Renal cortex interstitium (tissue), 11 donors: ENCODE results near the gene PCDHGC5. TPM values are rescaled to one million over a fixed set of nuclear protein-coding genes. Genes with fewer than 3 reads are reported as not detected.

Experiments
- DNase-seq, 11 donors: peaks; one replicate each; pipeline ENCODE4 v3.0.0-alpha.2; 2013; ENCODE audit warnings: low read depth in 9 of 11, low spot score in 4 of 11; ENCODE audit errors: extremely low read depth in 1 of 11
- polyA plus RNA-seq, 3 donors: library from polyadenylated mRNA; unstranded; fragments of 120-200 nt; gene quantifications; one replicate each; pipeline ENCODE4 v1.2.1, GENCODE V29; 2013; ENCODE audit not compliant: insufficient read length in 3 of 3

The PCDHGC5 gene
- polyA plus RNA-seq, 3 donors = 0.34 to 1.2 (median 0.36) TPM

DNA sequence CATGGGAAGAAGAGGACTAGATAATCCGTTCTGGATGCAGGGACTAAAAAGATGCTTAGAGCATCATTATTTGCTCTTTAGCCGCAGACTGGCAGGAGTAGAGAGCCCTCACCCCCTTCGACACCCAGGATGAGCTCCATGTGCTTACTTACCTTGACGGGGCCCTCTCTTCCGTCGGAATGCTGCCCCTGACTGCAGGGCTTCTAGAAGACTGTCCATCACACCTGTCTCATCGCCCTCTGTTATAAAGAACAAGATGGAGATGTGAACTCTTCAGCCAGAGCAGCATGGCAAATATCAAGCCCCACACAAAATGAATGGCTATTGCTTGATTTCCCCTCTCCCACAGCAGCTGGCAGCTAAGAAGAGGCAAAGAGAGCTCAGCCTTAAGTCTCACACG is 35.1 kb downstream of the PCDHGC5 start:
- no peak for DNase-seq

DNA sequence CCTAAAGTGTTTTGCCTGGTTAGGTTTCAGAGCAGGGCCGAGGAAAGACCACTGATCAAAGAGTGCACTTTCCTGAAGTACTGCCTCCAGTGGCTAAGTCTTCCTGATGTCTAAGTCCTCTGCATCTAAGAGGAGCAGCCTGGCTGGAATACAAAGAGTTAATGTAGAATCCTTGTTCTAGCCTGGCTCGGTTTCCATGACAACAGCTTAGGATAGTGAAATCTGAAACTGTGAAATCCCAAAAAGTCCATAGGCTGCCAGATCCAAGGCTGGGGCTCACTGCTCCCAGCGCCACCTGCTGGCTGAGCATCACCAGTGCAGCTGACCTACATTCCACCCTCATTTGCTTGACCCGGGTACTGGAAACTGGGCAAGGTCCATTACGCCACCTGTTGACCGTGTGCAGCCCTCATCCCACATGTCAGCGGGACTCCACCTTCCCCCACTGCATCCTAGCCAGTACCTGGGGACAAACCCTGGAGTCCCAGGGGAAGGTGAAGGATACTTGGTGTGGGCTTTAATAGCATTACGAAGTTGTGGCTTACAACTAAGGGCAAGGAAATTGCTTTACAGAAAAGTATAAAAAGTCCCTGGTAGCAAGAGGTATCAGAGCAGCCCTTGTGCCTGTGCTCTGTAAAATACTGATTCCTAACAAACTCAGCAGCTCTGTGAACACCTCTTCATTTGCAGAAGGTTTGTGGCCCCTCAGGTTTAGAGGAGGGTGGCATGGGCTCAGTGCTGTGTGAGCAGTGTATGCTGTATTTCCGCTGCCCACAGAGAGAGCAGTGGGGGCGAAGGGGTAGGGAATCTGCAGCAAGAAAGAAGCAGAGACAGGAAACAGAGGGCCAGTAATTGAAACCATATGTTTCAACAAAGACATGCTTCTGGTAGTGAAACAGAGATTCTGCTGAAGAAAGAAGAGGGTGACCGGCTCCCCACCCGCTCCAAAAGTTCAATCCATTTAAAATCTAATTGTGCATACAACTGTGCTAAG is 36.0 kb downstream of the PCDHGC5 start:
- peak; percentile 92 to 98 (median 95) for DNase-seq

DNA sequence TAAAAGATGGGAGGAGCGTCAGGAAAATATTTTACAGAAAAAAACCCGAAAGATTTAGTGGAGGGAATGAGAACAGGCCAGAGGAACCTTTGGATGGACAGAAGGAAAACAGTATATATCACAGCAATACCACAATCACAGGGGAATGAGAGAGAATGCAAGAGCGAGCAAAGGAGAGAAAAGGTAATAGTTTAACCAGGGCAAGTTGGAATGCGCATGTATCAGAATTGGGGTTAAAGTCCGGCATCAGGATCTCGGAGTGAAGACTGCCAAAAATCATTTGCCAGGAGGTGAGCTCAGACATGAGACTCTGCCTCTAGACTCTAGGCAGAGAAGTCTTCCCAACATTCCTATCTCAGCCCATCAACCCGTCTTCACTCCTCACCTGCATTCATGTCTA is 36.8 kb downstream of the PCDHGC5 start:
- DNase-seq = no peak

DNA sequence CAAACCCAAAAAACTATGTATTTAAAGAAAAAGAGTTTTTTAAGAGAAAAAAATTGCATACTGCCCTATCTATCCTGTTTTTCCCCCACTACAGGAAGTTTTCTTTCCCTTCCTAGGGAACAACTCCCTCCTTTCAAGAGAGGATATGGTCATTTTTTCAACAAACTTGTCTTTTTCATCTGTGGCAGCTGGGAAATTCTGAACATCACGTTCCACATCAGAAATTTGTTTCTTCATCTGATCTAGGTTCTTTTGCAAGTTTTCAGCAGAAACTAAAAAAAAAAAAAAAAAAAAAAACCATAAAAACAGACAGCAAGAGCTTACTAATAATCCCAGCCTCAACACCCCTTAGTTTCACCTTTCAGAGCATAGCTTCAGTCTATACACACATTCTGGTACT is 38.5 kb downstream of the PCDHGC5 start:
- no peak for DNase-seq

DNA sequence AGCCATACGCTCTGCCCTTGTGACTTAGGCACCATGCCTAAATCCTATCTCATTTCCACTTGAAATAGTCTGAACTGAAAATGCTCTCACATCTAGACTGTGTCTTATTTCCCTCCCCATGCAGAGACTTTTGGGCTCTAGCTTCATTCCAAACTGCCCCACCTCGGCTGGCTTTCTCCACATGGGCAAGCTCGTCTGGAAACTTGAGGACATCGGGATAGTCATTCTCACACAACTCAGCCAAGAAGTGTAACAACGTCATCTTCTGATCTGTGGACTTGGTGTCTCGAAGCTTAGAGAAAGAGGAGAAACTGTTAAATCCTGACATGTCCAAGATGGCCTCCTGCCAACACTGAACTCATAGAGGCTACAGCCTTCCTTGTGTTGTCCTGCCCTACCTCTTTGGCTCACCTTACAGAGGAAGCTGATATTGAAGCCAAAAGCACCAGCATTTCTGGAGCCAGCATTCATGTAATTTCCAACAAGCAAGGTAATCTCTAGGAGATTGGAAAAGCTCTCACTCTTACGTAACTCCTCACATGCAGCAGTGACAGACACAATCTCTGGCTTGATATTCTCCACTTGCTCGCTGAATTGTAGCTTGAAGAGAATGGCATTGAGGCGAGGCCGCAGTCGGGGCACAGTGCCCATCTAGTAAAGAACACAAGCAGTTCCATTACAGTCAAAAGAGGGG is 39.6 kb downstream of the PCDHGC5 start:
- DNase-seq = no peak

DNA sequence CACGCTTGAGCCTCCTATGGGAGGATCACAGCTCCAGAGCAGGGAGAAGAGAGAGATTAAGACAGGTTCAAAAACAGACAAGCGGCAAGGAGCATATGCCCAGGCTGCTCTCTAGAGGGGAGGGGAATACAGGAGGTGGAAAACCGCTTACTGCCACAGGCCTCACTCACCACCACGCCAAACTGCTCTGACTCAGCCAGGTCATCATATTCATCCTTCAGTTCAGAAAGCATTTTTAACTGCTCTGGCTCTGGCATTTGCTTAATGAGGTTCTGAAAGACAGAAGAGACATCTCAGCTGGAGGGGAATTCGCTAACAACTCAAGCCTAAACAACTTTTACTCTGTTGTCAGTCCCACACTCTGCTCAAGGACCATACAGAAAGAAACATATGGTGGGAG is 40.1 kb downstream of the PCDHGC5 start:
- no peak for DNase-seq

DNA sequence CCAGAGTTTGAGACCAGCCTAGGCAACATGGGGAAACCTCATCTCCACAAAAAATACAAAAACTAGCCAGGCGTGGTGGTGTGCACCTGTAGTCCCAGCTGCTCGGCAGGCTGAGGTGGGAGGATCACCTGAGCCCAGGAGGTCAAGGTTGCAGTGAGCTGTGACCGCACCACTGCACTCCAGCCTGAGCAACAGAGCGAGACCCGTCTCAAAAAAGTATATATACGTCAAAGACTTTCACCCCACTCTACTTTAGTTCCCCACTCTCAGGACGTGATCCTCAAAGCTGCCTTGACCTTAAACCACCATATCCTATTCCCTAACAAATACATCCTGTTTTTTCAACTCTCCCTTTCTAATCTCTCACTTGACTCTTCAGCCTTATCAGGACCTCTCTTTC is 41.0 kb downstream of the PCDHGC5 start:
- no peak for DNase-seq

DNA sequence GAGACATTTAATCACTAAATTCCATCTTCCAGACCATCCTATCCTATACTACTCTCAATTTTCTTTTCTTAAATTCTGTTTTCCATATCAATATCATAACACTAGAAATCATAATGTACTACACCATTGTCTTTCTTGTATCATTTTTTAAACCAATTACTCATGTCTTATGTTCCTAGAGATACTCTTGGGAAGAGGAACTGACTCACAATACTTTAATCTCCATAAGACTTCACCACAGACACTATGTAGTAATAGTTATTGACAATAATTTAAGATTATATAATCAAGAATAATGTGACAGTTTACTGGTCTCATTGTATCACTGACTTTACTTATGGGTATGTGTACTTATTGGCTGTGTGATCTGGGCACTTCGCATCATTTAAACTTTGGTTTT is 43.8 kb downstream of the PCDHGC5 start:
- DNase-seq = no peak

DNA sequence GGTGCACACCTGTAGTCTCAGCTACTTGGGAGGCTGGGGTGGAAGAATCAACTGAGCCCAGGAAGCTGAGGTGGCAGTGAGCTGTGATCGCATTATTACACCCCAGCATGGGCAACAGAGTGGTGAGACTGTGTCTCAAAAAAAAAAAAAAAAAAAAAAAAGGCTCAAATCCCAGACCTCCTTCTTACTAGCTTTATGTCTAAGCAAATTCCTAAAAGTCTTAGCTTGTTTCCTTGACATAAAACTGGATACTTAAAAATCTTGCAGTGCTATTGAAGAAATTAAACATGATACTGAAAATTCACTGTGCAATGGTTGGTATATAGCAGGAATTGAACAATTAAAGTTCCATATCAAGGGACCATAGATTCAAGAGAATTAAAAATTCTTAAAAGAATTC is 45.0 kb downstream of the PCDHGC5 start:
- no peak for DNase-seq

DNA sequence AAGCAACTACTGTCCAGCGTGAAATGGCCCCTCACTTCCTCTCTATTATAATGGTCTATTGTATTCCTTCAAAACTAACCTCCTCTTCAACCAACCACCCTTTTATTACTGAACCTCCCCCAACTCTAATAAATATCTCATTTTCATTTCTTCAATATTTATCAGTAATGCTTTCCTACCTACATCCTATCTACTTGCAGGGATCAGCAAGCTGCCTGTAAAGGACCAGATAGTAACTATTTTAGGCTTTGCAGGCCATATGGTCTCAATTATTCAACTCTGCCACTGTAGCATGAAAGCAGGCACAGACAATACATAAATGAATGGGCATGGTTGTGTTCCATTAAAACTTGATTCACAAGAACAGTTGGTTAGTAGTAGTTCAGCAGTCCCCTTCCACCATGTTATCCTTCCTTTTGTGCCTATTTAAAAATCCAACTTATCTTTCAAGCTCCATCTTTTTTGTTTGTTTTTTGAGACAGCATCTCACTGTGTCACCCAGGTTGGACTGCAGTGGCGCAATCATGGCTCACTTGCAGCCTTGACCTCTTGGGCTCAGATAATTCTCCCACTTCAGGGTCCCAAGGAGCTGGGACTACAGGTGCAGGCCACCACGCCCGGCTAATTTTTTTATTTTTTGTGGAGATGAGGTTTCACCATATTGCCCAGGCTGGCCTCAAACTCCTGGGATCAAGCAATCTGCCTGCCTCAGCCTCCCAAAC is 45.8 kb downstream of the PCDHGC5 start:
- no peak for DNase-seq

Other genes with a start within 250 kb of the PCDHGC5 start
- 10 to 100 TPM; 13.2 to 15.0 (median 14.9) TPM for gene PCDHB15, start 243.7 kb upstream of the PCDHGC5 start, polyA plus RNA-seq
- under 1 TPM in 2 of 3 donors, not detected in 1; 0.14 to 0.35 TPM for gene SLC25A2, start 185.0 kb upstream of the PCDHGC5 start, polyA plus RNA-seq
- gene TAF7, start 168.3 kb upstream of the PCDHGC5 start, polyA plus RNA-seq = 100 to 1,000 TPM; 134 to 184 (median 157) TPM
- gene PCDHGA1, start 158.6 kb upstream of the PCDHGC5 start, polyA plus RNA-seq = 1 to 10 TPM in 2 of 3 donors, under 1 TPM in 1; 0.92 to 1.2 (median 1.0) TPM
- 1 to 10 TPM; 6.0 to 7.9 (median 6.1) TPM for gene PCDHGA2, start 150.3 kb upstream of the PCDHGC5 start, polyA plus RNA-seq
- gene PCDHGA3, start 145.3 kb upstream of the PCDHGC5 start, polyA plus RNA-seq = 1 to 10 TPM; 3.1 to 4.2 (median 3.6) TPM
- 1 to 10 TPM; 1.5 to 2.5 (median 2.2) TPM for gene PCDHGB1, start 139.0 kb upstream of the PCDHGC5 start, polyA plus RNA-seq
- 1 to 10 TPM; 2.0 to 3.4 (median 2.2) TPM for gene PCDHGA4, start 134.1 kb upstream of the PCDHGC5 start, polyA plus RNA-seq
- gene PCDHGB2, start 129.1 kb upstream of the PCDHGC5 start, polyA plus RNA-seq = 1 to 10 TPM; 3.5 to 4.3 (median 3.8) TPM
- gene PCDHGA5, start 124.9 kb upstream of the PCDHGC5 start, polyA plus RNA-seq = 1 to 10 TPM; 2.1 to 2.7 (median 2.6) TPM
- gene PCDHGB3, start 118.8 kb upstream of the PCDHGC5 start, polyA plus RNA-seq = 1 to 10 TPM; 2.1 to 2.5 (median 2.5) TPM
- 1 to 10 TPM; 6.5 to 8.0 (median 7.2) TPM for gene PCDHGA6, start 115.2 kb upstream of the PCDHGC5 start, polyA plus RNA-seq
- gene PCDHGA7, start 106.3 kb upstream of the PCDHGC5 start, polyA plus RNA-seq = 1 to 10 TPM; 2.0 to 2.7 (median 2.5) TPM
- 1 to 10 TPM; 4.9 to 6.5 (median 6.1) TPM for gene PCDHGB4, start 101.4 kb upstream of the PCDHGC5 start, polyA plus RNA-seq
- 1 to 10 TPM in 1 of 3 donors, under 1 TPM in 2; 0.58 to 1.0 (median 0.61) TPM for gene PCDHGA8, start 96.4 kb upstream of the PCDHGC5 start, polyA plus RNA-seq
- gene PCDHGB5, start 91.1 kb upstream of the PCDHGC5 start, polyA plus RNA-seq = 10 to 100 TPM in 2 of 3 donors, 1 to 10 TPM in 1; 8.6 to 11.5 (median 10.8) TPM
- 1 to 10 TPM; 3.6 to 6.2 (median 5.4) TPM for gene PCDHGA9, start 86.3 kb upstream of the PCDHGC5 start, polyA plus RNA-seq
- gene PCDHGB6, start 81.1 kb upstream of the PCDHGC5 start, polyA plus RNA-seq = 1 to 10 TPM; 6.7 to 7.6 (median 7.6) TPM
- 1 to 10 TPM; 3.0 to 3.7 (median 3.3) TPM for gene PCDHGA10, start 76.1 kb upstream of the PCDHGC5 start, polyA plus RNA-seq
- 10 to 100 TPM; 15.2 to 16.6 (median 15.7) TPM for gene PCDHGB7, start 71.4 kb upstream of the PCDHGC5 start, polyA plus RNA-seq
- 1 to 10 TPM; 3.9 to 5.4 (median 5.2) TPM for gene PCDHGA11, start 68.0 kb upstream of the PCDHGC5 start, polyA plus RNA-seq
- gene PCDHGA12, start 58.6 kb upstream of the PCDHGC5 start, polyA plus RNA-seq = 1 to 10 TPM; 1.5 to 3.0 (median 1.9) TPM
- gene PCDHGC3, start 13.1 kb upstream of the PCDHGC5 start, polyA plus RNA-seq = 100 to 1,000 TPM in 1 of 3 donors, 10 to 100 TPM in 2; 90.0 to 127 (median 97.3) TPM
- 1 to 10 TPM; 3.4 to 3.9 (median 3.6) TPM for gene PCDHGC4, start 4.1 kb upstream of the PCDHGC5 start, polyA plus RNA-seq
- 10 to 100 TPM; 70.4 to 86.9 (median 73.6) TPM for gene DIAPH1, start 129.9 kb downstream of the PCDHGC5 start, polyA plus RNA-seq
- gene HDAC3, start 147.8 kb downstream of the PCDHGC5 start, polyA plus RNA-seq = 100 to 1,000 TPM in 1 of 3 donors, 10 to 100 TPM in 2; 98.8 to 111 (median 99.0) TPM
- 1 to 10 TPM in 1 of 3 donors, under 1 TPM in 2; 0.64 to 1.5 (median 0.90) TPM for gene RELL2, start 147.9 kb downstream of the PCDHGC5 start, polyA plus RNA-seq
- 10 to 100 TPM; 12.4 to 19.5 (median 13.5) TPM for gene FCHSD1, start 162.3 kb downstream of the PCDHGC5 start, polyA plus RNA-seq
- gene ARAP3, start 193.1 kb downstream of the PCDHGC5 start, polyA plus RNA-seq = 10 to 100 TPM; 18.6 to 23.4 (median 21.5) TPM